Limb (tissue), 2 donors: ENCODE results near the gene CCDC78.

Experiments used
- DNase-seq, 2 donors: peaks; one replicate each; pipeline ENCODE4 v3.0.0-alpha.2; 2016; ENCODE audit errors: extremely low spot score in 2 of 2

The CCDC78 gene

GRCh38 chr16:679814-680624 is 46.2 kb downstream of the CCDC78 start, which contains the start of gene STUB1:
STUB1 (plus strand) TSS chr16:680410; CDS start chr16:680526, 116 bp downstream.
- DNase-seq = peak; percentile 86 to 95

GRCh38 chr16:678858-679813 is 47.1 kb downstream of the CCDC78 start:
- peak in 1 of 2 donors; percentile 63 for DNase-seq

DNA sequence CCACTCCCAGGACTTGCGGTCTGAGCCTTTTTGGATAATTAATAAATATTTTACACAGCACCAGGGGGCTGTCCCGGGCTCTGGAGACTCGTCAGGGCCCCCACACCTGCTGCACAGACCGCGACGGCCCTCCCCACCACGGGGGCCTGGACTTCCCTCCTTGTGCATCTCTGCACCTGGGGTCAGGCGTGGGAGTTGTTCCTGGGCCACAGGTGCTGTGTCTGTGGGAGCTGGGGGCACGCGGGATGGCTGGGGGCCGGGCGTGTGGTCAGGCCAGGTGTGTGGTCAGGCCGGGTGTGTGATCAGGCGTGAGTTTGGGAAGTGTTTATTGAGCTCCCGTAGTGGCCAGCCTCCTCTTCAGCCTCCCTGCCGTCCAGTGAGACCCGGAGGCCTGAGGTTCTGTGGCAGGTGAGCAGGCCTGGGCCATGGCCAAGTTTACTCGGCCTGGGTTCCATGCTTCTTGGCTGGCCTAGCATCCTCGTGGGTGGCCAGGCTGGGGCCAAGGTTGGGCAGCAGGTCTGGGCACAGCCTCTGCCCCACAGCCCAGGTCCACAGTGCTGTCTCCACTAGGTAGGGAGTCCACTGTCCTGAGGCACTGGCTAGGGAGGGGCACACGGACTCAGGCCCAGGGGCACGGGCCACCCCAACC is 47.9 kb downstream of the CCDC78 start:
- DNase-seq = no peak

DNA sequence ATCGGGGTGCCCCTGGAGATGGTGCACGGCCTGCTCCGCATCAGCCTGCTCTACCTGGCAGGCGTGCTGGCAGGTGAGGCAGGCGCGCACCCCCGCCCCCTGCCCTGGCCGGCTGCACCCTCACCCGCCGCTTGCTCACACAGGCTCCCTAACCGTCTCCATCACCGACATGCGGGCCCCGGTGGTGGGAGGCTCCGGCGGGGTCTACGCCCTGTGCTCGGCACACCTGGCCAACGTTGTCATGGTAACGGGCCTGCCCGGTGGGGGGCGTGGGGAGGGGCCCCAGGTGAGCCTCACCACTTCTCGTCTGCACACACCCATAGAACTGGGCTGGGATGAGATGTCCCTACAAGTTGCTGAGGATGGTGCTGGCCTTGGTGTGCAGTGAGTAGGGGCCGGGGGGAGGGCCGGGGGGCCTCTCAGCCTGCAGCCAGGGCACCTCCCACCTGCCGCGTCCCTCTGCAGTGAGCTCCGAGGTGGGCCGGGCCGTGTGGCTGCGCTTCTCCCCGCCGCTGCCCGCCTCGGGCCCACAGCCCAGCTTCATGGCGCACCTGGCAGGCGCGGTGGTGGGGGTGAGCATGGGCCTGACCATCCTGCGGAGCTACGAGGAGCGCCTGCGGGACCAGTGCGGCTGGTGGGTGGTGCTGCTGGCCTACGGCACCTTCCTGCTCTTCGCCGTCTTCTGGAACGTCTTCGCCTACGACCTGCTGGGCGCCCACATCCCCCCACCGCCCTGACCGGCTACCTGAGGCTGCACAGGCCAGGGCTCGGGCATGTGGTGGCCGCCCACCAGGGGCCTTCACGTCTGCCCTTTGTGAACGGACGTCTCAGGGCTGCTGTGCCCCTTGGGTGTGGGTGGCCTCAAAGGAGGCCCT is 48.7 kb downstream of the CCDC78 start:
- DNase-seq = no peak

DNA sequence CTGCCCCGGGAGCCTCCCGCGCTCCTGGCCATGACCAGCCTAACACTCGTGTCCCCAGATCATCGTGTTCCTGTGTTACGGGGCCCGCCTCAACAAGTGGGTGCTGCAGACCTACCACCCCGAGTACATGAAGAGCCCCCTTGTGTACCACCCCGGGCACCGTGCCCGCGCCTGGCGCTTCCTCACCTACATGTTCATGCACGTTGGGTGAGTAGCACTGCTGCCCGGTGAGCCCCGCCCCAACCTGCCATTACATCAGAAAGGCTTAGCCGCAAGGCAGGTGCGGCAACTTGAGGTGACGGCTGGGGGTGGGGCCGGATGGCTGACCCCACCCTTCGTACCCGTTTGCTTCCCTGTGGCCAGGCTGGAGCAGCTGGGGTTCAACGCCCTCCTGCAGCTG is 49.3 kb downstream of the CCDC78 start:
- no peak for DNase-seq

GRCh38 chr16:676565-676902 is 49.7 kb downstream of the CCDC78 start:
- DNase-seq = no peak

DNA sequence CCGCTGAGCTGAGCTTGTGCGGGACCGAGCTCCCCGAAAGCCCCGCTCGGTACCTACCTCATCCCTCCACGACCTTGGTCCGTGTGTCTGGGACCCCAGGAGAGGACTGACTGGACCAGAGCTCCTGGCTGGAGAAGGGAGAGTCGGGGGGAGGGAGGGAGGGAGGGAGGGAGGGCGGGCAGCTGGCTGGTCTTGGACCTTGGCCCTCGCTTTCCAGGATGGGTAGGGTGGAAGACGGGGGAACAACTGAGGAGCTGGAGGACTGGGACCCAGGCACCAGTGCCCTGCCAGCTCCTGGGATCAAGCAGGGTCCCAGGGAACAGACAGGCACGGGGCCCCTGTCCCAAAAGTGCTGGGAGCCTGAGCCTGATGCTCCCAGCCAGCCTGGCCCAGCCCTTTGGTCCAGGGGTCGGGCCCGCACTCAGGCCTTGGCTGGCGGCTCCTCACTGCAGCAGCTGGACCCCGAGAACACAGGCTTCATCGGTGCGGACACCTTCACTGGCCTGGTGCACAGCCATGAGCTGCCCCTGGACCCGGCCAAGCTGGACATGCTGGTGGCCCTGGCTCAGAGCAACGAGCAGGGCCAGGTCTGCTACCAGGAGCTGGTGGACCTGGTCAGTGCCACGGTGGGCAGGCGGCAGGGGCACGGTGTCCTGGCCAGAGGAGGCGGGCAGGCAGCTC is 50.2 kb downstream of the CCDC78 start:
- DNase-seq = no peak

- DNase-seq = no peak
Measured at GRCh38 chr16:674968-675883, 51.0 kb downstream of the CCDC78 start, which contains the start of gene RHBDL1. RHBDL1 (plus strand) TSS chr16:675671; CDS start chr16:675791, 120 bp downstream.

- DNase-seq = no peak
Measured at GRCh38 chr16:674214-674881, 51.9 kb downstream of the CCDC78 start.

GRCh38 chr16:673399-673991 is 52.7 kb downstream of the CCDC78 start:
- no peak for DNase-seq

DNA sequence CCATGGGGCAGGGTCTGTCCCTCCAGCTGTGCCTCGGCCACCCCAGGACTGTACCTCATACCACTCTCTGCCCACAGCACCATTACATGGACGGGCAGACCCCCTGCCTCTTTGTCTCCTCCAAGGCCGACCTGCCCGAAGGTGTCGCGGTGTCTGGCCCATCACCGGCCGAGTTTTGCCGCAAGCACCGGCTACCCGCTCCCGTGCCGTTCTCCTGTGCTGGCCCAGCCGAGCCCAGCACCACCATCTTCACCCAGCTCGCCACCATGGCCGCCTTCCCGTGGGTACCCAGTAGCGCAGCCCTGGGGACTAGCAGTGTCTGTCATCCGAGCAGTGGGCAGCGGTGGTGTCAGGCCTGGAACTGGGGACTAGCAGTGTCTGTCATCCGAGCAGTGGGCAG is 53.4 kb downstream of the CCDC78 start:
- DNase-seq = no peak
